ENCODE measurements around the gene MYH11.

DNA sequence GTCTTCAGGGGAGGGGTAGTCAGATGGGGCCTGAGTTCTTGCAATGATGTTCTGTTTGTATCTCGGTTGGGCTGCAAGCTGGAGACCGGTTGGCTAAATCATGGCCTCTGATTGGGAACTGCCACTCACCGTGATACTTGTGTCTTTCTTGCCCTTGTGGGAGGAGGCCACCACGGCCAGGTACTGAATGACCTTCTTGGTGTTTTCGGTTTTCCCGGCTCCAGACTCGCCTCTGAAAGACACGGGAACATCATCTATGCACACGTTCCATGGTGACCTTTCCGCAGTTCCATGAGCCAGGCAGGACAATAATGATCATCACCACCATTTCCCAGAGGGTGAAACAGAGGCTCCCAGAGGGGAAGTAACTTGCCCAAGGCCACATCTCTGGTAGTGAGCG lies 70.3 kb downstream of the MYH11 start:
- no peak for TF ChIP-seq CTCF (IDR thresholded peaks at IDR 0.05 in 8 of 11, conservative IDR thresholded peaks at IDR 0.05 in 3 of 11)
- TF ChIP-seq POLR2AphosphoS5 (IDR thresholded peaks at IDR 0.05) = no peak
- TF ChIP-seq POLR2A (IDR thresholded peaks at IDR 0.05) = no peak

All from spleen (tissue), 7 donors.